22Rv1 (cell line): ENCODE data around the gene COL5A3.

ENCODE experiments used
- ZFX ChIP-seq: fragments of 450-650 bp; IDR thresholded peaks from 2 replicates; pipeline ENCODE4 v1.6.1; 2017; ENCODE audit warnings: antibody characterized with exemption, borderline replicate concordance
- TF ChIP-seq, protein P1 (sequence below): fragments of 450-650 bp; IDR thresholded peaks from 2 replicates; pipeline ENCODE4 v1.5.1; 2017; ENCODE audit warnings: mild to moderate bottlenecking

- TF ChIP-seq, protein P1, sequence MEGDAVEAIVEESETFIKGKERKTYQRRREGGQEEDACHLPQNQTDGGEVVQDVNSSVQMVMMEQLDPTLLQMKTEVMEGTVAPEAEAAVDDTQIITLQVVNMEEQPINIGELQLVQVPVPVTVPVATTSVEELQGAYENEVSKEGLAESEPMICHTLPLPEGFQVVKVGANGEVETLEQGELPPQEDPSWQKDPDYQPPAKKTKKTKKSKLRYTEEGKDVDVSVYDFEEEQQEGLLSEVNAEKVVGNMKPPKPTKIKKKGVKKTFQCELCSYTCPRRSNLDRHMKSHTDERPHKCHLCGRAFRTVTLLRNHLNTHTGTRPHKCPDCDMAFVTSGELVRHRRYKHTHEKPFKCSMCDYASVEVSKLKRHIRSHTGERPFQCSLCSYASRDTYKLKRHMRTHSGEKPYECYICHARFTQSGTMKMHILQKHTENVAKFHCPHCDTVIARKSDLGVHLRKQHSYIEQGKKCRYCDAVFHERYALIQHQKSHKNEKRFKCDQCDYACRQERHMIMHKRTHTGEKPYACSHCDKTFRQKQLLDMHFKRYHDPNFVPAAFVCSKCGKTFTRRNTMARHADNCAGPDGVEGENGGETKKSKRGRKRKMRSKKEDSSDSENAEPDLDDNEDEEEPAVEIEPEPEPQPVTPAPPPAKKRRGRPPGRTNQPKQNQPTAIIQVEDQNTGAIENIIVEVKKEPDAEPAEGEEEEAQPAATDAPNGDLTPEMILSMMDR = no peak
- TF ChIP-seq ZFX = no peak
These were observed 74.6 kb downstream of the COL5A3 start for GRCh38 chr19:9935506-9936325.
